Activated B cell treated with CpG ODN at 0.5 μM for 24 hours (primary cell): Measurements from ENCODE around the gene ACTR3C. TPM values are rescaled to one million over a fixed set of nuclear protein-coding genes. Genes with fewer than 3 reads are reported as not detected.
"Not testable (repeated sequence)": the region's sequence is repeated elsewhere in the genome, so short reads cannot be mapped to it uniquely, and the experiment has no call there.

Experiments used
- ATAC-seq: fragments of 200-7000 bp; cut with Tn5 transposase; one replicate; pipeline ENCODE4 v1.10.0; 2021; ENCODE audit warnings: low read depth, mild to moderate bottlenecking, moderate library complexity
- CTCF ChIA-PET: fragments of 350-600 bp; sonication (Branson Sonifier 250); formaldehyde crosslinking; loops from one replicate; lab custom pipeline; 2021; ENCODE audit warnings: antibody characterized with exemption; lab: Charles Lee
- POLR2A ChIA-PET: fragments of 350-600 bp; sonication (Branson Sonifier 250); formaldehyde crosslinking; loops from one replicate; lab custom pipeline; 2021; ENCODE audit warnings: antibody characterized with exemption; lab: Charles Lee
- DNase-seq: peaks from one replicate; pipeline ENCODE4 v3.0.0; 2022
- H3K27ac Mint-ChIP-seq: one replicate; pipeline ENCODE4 v1.8.0; 2020; ENCODE audit warnings: mixed read lengths
- H3K27me3 Mint-ChIP-seq: one replicate; pipeline ENCODE4 v1.8.0; 2021; ENCODE audit warnings: mixed read lengths
- H3K36me3 Mint-ChIP-seq: one replicate; pipeline ENCODE4 v1.8.0; 2021; ENCODE audit warnings: low read depth, mixed read lengths
- H3K4me1 Mint-ChIP-seq: one replicate; pipeline ENCODE4 v1.8.0; 2021; ENCODE audit warnings: mixed read lengths
- H3K4me3 Mint-ChIP-seq: one replicate; pipeline ENCODE4 v1.8.0; 2020; ENCODE audit warnings: mild to moderate bottlenecking, mixed read lengths
- H3K9me3 Mint-ChIP-seq: one replicate; pipeline ENCODE4 v1.8.0; 2020; ENCODE audit warnings: mixed read lengths
- CTCF ChIP-seq: fragments of 200-600 bp; IDR thresholded peaks from one replicate; pipeline ENCODE4 v1.8.0; 2022; ENCODE audit warnings: antibody characterized with exemption, mild to moderate bottlenecking
- intact Hi-C: fragments of 100-400 bp; cut with micrococcal nuclease; formaldehyde crosslinking; loops from one replicate; pipeline ENCODE4 v1.15.1; 2024
- total RNA-seq: library from RNA; stranded (reverse); gene quantifications from 2 replicates; pipeline ENCODE4 v1.2.3, GENCODE V29; 2022

ACTR3C gene
- total RNA-seq, 1 donor from 2014 or later = 14.3 TPM

DNA sequence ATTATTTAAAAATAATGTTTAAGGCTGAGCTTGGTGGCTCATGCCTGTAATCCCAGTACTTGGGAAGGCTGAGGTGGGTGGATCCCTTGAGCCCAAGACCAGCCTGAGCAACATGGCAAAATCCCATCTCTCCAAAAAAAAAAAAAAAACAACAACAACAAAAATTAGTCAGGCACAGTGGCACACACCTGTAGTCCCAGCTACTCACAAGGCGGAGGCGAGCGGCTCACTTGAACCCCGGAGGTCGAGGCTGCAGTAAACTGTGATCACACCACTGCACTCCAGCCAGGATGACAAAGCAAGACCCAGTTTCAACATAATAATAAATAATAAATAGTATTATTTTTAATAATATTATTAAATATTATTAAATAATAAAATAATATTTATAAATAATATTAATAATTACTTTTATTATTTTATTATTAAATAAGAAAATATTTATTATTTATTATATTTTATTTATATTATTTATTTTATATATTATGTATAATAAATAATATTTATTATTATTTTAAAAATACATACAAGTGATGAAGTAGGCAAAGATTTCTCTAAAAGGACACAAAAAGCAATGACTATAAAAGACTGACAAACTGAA, 8.6 kb downstream of the ACTR3C start:
- intact Hi-C loops = no loop called here
- POLR2A ChIA-PET = no interaction called here
- Mint-ChIP-seq H3K27ac (no peak overlapping the region), H3K9me3 (no peaks in the 10 kb centered on the region), H3K27me3 (no peaks in the 10 kb centered on the region), H3K36me3 (peaks cover 5% of the 10 kb centered on the region), H3K4me1 (peaks cover 17% of the 10 kb centered on the region), H3K4me3 (no peak overlapping the region)
- no peak for TF ChIP-seq CTCF
- ATAC-seq (no peak), DNase-seq (no peak)
- CTCF ChIA-PET = no interaction called here

DNA sequence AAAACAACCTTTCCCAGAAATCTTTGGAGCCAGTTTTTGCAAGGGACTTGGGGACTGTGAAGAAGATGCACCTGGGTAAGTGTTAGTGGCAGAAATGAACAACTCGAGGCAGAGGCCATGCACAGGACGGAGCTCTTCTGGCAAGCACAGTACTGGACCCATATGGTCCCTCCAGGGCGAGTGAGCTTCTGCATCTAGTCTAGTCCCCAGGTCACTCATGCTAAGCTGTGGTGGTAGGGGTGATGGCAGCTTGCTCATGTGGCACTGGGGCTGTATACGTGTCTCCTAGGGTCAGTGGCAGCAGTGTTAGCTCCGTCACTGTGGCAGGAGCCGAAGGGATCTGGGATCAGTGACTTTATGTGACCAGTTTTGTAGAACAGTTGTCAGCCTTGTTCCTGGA, 9.5 kb downstream of the ACTR3C start:
- DNase-seq = no peak
- TF ChIP-seq CTCF = no peak
- intact Hi-C loops = no loop called here
- ATAC-seq = no peak
- CTCF ChIA-PET = no interaction called here
- Mint-ChIP-seq H3K27me3 (no peaks in the 10 kb centered on the region), H3K27ac (no peak overlapping the region), H3K9me3 (no peaks in the 10 kb centered on the region), H3K4me3 (no peak overlapping the region), H3K36me3 (peaks cover 5% of the 10 kb centered on the region), H3K4me1 (peaks cover 10% of the 10 kb centered on the region)
- POLR2A ChIA-PET = no interaction called here

- no peaks in the 10 kb centered on the region for H3K27me3 Mint-ChIP-seq
- ChIA-PET CTCF (no interaction called here), POLR2A (no interaction called here)
- intact Hi-C loops = no loop called here
- H3K36me3 Mint-ChIP-seq = peaks cover 5% of the 10 kb centered on the region
- no peak overlapping the region for H3K27ac Mint-ChIP-seq
- ATAC-seq (no peak), DNase-seq (no peak)
- TF ChIP-seq CTCF = no peak
- no peak overlapping the region for H3K4me3 Mint-ChIP-seq
- peaks cover 6% of the 10 kb centered on the region for H3K4me1 Mint-ChIP-seq
- no peaks in the 10 kb centered on the region for H3K9me3 Mint-ChIP-seq
These were observed 10.0 kb downstream of the ACTR3C start for GRCh38 chr7:150313367-150313809.

DNA sequence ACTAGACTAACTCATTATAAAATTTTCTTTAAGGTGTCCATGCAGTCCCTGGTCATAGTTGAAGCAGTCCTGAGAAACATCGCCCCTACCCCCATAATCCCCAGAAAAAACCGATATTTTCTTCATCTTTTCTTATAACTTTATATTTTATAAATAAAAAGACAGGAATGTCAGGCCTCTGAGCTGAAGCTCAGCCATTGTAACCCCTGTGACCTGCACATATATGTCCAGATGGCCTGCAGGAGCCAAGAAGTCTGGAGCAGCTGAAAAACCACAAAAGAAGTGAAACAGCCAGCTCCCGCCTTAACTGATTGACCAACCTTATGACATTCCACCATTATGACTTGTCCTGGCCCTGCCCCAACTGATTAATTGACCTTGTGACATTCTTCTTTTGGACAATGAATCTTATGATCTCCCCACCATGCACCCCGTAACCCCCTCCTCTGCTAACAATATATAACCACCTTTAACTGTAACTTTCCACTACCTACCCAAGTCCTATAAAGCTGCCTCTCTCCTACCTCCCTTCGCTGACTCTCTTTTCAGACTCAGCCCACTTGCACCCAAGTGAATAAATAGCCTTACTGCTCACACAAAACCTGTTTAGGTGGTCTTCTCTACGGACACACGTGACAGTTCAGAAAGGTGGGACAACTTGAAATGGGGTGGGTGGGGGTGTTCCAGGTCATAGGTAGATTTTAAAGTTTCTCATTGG, 10.5 kb downstream of the ACTR3C start:
- H3K4me1 Mint-ChIP-seq, H3K27me3 Mint-ChIP-seq, H3K4me3 Mint-ChIP-seq, H3K27ac Mint-ChIP-seq, H3K36me3 Mint-ChIP-seq, DNase-seq, CTCF ChIA-PET, intact Hi-C loops, H3K9me3 Mint-ChIP-seq, ATAC-seq, POLR2A ChIA-PET: not testable (repeated sequence)

GRCh38 chr7:150311711-150312110, 11.6 kb downstream of the ACTR3C start:
- ATAC-seq = no peak
- no peaks in the 10 kb centered on the region for H3K36me3 Mint-ChIP-seq
- TF ChIP-seq CTCF = no peak
- H3K27ac Mint-ChIP-seq = no peak overlapping the region
- H3K9me3 Mint-ChIP-seq = no peaks in the 10 kb centered on the region
- no peak overlapping the region for H3K4me3 Mint-ChIP-seq
- H3K27me3 Mint-ChIP-seq = no peaks in the 10 kb centered on the region
- no peaks in the 10 kb centered on the region for H3K4me1 Mint-ChIP-seq
- intact Hi-C loops = no loop called here
- ChIA-PET CTCF (no interaction called here), POLR2A (no interaction called here)
- DNase-seq = no peak
